ENCODE data around the gene CFAP161.
A peak's percentile ranks its signal among the peaks of the same experiment; 100 is the strongest.

CFAP161 gene

DNA sequence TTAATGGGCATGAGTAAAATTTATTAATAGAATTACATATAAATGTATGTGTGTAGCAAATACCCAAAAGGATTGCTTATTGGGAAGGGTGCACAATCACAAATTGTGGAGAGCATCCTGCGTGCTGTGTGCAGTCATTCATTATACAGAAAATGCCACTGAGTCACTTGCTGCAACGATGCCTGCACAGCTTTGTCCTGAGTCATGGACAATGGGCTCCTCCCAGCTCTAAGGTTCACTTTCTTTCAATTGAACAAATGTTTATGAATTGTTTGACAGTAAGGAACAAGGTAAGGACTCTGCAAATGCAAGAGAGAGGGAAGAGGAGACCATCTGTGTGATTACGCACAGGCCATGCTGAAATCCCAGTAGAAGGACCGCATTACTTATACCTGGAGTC is 18.7 kb downstream of the CFAP161 start:
- Histone ChIP-seq H2AFZ (ENCODE audit: low read length) (no peak overlapping the region), H3K9ac (ENCODE audit: low read length) (no peak overlapping the region), H3K4me3 (ENCODE audit: low read depth, low read length, poor library complexity, severe bottlenecking) (no peak overlapping the region), H4K20me1 (ENCODE audit: insufficient read depth, low read length) (no peaks in the 10 kb centered on the region), H3K27ac (ENCODE audit: low read depth, low read length, poor library complexity, severe bottlenecking) (no peak overlapping the region), H3K79me2 (ENCODE audit: insufficient read depth, low read length) (no peaks in the 10 kb centered on the region), H3K4me1 (ENCODE audit: insufficient read depth, low read length, severe bottlenecking) (no peaks in the 10 kb centered on the region), H3K9me2 (ENCODE audit: low read depth, low read length) (no peaks in the 10 kb centered on the region), H3K4me2 (ENCODE audit: low read length) (no peak overlapping the region), H3K27me3 (ENCODE audit: insufficient read depth, low read length) (no peaks in the 10 kb centered on the region), H3F3A (ENCODE audit: insufficient read depth, low read length) (no peaks in the 10 kb centered on the region), H3K36me3 (ENCODE audit: insufficient read depth, low read length) (no peaks in the 10 kb centered on the region), H3K9me3 (ENCODE audit: low read length) (no peaks in the 10 kb centered on the region)
- TF ChIP-seq CTCF (IDR thresholded peaks at IDR 0.05; ENCODE audit: low read length) (no peak), EZH2 (IDR thresholded peaks at IDR 0.05; ENCODE audit: borderline replicate concordance, low read length) (no peak)

- Histone ChIP-seq H3K9me3 (ENCODE audit: low read length) (no peaks in the 10 kb centered on the region), H3K27me3 (ENCODE audit: insufficient read depth, low read length) (no peaks in the 10 kb centered on the region), H3K9ac (ENCODE audit: low read length) (no peak overlapping the region), H3K79me2 (ENCODE audit: insufficient read depth, low read length) (no peaks in the 10 kb centered on the region), H3K9me2 (ENCODE audit: low read depth, low read length) (no peaks in the 10 kb centered on the region), H3K27ac (ENCODE audit: low read depth, low read length, poor library complexity, severe bottlenecking) (no peak overlapping the region), H3K36me3 (ENCODE audit: insufficient read depth, low read length) (no peaks in the 10 kb centered on the region), H3K4me1 (ENCODE audit: insufficient read depth, low read length, severe bottlenecking) (no peaks in the 10 kb centered on the region), H3K4me3 (ENCODE audit: low read depth, low read length, poor library complexity, severe bottlenecking) (no peak overlapping the region), H3F3A (ENCODE audit: insufficient read depth, low read length) (no peaks in the 10 kb centered on the region), H3K4me2 (ENCODE audit: low read length) (no peak overlapping the region), H2AFZ (ENCODE audit: low read length) (no peak overlapping the region), H4K20me1 (ENCODE audit: insufficient read depth, low read length) (no peaks in the 10 kb centered on the region)
- no peak for TF ChIP-seq EZH2 (IDR thresholded peaks at IDR 0.05; ENCODE audit: borderline replicate concordance, low read length)
- peak; percentile 63 for TF ChIP-seq CTCF (IDR thresholded peaks at IDR 0.05; ENCODE audit: low read length)
Measured at GRCh38 chr15:81155375-81156218, 21.5 kb downstream of the CFAP161 start.

DNA sequence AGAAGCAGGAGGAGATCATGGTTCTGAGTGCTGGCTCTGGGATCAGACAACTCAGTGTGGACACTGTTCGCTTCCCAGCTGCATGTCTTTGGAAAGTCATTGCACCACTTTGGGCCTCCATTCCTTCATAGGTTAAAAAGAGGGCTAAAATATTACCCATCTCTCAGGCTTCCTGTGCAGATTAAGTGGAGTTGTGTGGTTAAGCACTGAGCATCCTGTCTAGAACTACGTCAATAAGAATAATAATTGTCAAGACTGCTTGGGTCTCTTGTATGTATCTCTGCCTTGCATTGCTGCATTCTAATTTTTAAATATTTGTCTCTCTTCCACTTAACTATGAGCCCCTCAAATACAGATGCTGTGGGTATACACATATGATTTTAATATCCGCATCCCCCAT is 22.3 kb downstream of the CFAP161 start:
- Histone ChIP-seq H2AFZ (ENCODE audit: low read length) (no peak overlapping the region), H3K9me2 (ENCODE audit: low read depth, low read length) (no peaks in the 10 kb centered on the region), H3K9me3 (ENCODE audit: low read length) (no peaks in the 10 kb centered on the region), H3K9ac (ENCODE audit: low read length) (no peak overlapping the region), H3K79me2 (ENCODE audit: insufficient read depth, low read length) (no peaks in the 10 kb centered on the region), H3K4me3 (ENCODE audit: low read depth, low read length, poor library complexity, severe bottlenecking) (no peak overlapping the region), H3F3A (ENCODE audit: insufficient read depth, low read length) (no peaks in the 10 kb centered on the region), H3K36me3 (ENCODE audit: insufficient read depth, low read length) (no peaks in the 10 kb centered on the region), H3K4me1 (ENCODE audit: insufficient read depth, low read length, severe bottlenecking) (no peaks in the 10 kb centered on the region), H3K27me3 (ENCODE audit: insufficient read depth, low read length) (no peaks in the 10 kb centered on the region), H4K20me1 (ENCODE audit: insufficient read depth, low read length) (no peaks in the 10 kb centered on the region), H3K27ac (ENCODE audit: low read depth, low read length, poor library complexity, severe bottlenecking) (no peak overlapping the region), H3K4me2 (ENCODE audit: low read length) (no peak overlapping the region)
- TF ChIP-seq CTCF (IDR thresholded peaks at IDR 0.05; ENCODE audit: low read length) (no peak), EZH2 (IDR thresholded peaks at IDR 0.05; ENCODE audit: borderline replicate concordance, low read length) (no peak)

Measured in OCI-LY1 (cell line).